ENCODE results near the gene PGAM2.

The PGAM2 gene

DNA sequence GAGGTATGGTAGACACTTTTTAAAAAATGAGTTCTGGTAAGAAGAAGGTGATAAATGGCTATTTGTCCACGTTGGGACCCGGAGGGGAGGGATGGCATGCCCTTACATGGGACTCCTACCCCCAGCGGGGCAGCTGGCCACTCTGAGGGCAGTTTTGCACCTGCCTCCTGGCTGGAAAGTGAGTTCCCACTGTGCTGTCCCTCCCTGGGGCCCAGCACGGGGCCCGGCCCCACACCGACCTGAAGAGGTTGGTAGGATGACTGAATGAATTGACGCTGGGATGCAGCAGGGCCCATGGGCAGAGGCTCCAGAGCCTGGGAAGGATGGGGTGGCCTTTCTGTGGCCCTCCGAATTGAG is 38.2 kb upstream of the PGAM2 start:
- DNase-seq, result no peak

DNA sequence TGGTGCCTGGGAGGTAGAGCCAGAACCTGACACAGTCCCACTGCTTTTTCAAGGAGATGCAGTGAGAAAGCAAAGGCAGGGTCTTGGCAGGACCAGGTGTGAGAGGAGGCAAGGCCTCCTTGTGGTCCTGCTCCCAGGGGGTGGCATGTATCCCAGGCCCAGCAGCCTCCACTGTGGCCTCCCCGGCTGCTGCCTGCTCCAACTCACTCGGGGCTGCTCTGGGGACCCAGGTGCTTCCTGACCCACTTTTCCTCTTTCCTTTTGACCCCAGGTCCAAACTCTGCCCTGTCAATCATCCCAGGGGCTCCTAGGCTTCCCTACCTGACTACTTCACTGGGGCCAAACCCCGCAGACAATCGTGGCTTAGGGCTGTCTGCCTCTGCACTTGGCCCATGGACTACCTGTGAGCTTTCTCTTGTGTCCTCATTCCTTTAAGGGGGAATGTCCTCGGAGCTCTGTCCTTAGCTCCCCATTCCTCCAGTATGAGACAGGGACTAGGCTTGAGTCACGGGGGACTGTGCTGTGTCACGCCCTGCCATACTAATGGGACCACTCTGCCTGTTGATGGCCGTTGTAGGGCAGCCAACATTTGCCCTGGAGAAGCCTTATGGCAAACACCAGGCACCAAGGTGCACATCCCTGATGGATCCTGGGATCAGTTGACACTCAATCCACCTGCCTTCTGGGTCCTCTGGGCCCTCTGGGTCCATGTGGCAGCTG is 37.6 kb upstream of the PGAM2 start:
- DNase-seq, result no peak

DNA sequence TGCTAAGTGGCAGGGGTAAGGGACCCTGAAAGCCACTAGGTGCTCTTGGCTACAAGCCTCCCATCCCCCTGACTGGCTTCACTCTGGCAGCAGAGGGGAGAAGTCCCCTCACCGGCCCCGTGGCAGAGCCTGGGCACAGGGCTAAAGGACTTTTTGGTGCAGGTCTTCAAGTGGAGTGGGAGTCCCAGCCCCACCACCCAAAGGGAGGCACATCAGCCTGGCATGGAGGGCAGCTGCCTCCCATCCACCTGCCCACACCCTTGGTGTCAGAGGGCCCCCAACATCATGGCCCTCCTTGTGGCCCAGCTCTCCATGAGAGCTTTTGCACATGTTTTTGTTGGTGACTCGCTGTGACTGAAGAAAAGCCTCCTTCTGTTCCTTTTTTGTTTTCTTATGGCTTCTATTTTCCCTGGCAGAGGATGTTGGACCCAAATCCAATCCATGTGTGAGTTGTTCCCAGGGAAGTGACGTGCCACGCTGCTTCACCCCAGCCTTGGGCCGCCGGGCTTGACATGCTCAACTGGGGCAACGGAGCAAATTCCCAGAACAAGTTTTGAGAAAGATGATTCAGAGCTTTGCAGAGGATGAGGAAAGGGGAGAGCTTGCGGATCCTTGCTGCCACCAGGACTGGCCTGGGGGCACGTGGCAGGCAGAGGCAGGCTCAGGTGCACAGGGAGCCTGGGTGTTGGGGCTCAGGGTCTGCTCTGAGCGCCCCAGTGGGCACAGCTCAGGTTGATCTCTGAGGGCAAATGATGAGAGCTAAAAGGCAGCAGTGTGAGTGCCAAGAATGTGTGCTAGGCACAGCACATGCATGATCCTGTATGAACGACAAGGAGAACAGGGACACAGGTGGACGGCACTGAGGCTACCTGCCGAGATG is 36.8 kb upstream of the PGAM2 start:
- no peak for DNase-seq

DNA sequence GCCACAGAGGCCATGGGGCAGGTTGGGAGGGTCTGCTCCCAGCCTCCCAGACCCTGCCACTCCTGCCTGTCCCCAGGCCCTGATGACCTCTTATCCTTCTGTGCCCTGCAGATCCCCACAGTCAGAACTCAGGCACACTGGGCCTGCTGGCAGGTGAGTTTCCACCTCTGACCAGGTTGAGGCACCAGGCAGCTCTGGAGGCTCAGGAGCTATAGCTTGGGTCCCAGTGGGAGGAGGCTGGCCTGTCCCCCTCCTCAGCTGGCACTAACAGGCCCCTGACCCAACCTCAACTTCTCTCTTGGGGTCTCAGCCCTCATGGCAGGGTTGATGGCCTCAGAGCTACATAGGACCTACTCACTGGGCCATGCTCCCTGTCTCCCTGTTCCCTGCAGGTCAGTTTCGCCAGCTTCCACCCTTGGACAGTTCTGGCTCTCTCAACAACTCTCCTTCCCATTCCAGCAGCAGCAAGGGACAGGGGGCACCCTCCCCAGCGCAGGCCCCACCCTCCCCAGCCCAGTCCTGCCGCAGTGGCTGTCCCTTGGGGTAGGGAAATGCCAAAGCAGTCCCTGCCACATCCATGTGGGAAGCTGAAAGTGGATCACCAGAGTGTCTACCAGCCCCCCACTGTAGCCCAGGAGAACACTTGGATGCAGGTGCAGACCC is 36.1 kb upstream of the PGAM2 start:
- no peak for DNase-seq

DNA sequence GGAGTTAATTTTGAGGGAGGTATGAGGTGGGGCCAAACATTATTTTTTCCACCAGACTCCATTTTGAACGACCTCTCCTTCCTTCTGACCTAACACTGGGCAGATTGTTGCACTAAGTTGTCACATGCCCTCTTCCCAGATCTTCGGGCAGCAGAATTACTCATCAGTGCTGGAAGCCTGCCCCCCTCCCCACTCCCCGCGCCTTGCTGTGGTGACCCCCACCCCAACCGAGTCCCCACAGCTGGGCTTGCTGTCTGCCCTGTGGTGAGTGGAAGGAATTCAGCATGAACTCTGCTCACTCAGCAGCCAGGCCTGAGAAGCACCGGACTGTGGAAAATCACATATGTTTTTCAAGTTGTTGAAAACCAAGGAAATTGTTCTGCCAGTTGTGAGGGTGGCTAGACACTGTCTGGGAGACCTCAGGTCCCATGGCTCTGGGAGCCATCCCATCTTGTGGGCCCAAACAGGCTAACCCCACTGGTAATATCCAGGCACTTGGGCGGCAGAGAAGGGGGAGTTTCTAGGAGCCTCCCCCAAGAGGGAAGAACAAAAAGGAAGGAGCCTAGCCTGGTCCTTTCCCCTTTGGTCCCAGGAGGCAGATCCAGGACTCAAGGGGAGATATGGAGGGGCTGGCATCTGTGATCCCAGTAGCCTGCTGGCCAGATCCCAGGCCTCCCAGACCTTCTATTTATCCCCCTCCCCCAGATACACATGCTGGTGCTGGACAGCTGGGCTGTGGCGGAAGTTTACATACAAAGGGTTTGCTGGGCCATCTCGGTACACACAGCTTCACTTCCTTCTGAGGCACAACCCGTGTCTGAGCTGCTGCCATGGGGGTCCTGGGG is 35.3 kb upstream of the PGAM2 start:
- DNase-seq, result no peak

DNA sequence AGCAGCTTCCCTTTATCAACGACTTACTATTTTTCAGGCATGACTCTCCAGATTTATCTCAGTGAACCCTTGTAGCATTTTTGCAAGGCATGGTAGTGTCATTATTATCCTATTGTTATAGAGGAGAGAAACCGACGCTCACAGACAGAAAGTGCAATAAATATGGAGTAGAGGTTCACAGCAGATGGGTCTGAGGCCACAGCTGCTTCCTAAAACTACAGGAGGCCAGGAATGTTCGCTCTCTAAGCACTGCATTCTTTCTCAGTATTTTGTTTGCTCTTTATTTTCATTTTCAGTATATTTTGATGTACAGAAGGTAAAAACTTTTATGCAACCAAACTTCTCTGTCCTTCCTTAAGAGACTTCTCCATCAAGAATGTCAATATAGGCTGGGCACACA is 34.3 kb upstream of the PGAM2 start:
- no peak for DNase-seq

DNA sequence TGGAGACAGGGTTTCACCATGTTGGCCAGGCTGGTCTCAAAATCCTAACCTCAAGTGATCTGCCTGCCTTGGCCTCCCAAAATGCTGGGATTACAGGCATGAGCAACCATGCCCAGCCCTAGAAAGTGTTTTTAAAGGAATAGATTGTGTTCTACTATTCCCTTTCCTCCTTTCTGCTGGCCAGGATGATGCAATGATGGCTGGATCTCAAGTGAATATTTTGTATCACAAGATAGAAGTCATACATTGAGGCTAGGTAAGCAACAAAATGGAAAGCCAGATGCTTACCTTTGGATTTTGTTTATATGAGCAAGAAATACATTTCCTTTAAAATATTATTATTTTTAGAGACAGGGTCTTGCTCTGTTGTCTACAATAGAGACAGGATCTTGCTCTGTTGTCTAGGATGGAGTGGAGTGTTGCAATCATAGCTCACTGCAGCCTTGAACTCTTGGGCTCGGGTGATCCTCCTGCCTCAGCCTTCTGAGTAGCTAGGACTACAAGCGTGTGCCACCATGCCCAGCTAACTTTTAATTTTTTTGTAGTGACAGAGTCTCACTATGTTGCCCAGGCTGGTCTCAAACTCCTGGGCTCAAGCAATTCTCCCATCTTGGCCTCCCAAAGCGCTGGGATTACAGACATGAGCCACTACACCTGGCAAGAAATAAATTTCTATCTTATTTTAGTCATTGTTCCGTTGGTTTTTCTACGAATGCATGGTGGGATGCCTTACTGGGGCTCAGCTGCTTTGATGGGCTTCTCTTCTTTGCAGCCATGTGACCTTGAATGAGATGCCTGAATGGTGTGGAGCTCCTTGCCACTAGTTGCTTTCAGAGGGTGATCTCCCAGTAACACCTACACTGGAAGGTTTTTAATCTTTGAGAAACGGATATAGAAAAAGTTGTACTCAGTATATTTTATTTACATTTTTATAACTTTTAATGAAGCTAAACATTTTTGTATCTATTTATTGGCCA is 33.0 kb upstream of the PGAM2 start:
- DNase-seq, result no peak

DNA sequence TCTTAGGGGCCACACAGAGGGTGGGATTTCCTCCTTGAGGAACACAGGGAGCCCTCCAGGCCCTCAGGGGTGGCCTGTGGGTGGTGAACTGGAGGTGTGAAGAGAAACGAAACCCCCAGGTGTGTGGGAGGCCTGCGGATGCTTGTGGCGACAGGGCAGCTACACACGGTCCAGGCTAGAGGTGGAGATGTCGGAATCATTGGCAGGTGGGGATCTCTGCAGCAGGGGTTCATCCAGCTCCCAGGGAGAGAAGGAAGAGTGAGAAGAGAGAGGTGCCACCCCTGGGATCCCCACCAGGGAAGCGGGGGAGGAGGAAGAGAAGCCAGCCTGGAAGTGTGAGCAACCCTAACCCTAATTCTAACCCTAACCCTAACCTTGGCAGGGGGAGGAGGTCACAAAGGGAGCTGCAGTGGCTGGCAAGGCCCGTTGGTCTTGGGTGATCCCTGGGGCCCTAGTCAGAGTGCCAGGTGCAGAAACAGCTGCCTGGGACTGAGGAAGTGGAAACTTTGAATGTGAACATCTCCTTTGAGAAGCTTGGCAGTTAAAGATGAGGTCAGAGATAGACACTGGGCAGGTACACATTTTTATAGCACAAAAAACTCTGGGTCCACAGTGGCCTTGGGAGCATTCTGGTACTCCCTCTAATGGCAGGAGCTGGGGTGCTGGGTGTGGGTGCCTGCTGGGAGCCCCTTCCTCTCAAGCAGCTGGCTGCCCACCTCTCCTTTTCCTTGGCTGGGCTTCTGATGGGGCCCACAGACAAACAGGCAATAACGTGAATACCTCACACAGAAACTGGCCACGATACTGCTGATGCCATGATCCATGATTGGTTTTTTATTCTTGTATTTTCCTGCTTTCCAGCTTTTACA is 31.9 kb upstream of the PGAM2 start:
- DNase-seq, result no peak

DNA sequence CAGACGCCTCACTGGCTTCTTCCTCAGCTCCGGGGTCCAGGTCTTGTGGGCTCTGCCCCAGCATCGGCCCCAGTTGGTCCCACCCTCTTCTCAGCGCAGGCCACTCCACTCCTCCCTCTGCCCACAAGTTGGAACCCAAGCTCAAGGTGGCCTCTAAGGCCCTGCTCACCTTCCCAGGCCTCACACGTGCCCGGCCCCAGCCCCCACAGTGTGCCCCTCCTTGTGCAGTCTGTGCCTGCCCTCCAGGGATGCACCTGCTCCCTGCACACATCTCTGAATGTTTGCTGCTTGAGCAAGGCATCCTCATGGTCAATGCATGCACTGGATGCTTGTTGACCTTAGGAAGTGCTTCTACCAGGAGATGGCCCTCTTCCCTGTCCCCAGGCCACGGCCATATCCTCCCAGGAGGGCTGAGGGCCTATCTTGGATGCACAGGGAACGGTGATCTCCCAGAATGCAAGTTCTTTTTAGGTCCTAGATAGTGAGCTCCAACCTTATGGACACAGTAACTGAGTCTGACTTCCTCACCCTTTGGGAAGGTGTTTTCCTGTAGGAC is 31.0 kb upstream of the PGAM2 start:
- no peak for DNase-seq

DNA sequence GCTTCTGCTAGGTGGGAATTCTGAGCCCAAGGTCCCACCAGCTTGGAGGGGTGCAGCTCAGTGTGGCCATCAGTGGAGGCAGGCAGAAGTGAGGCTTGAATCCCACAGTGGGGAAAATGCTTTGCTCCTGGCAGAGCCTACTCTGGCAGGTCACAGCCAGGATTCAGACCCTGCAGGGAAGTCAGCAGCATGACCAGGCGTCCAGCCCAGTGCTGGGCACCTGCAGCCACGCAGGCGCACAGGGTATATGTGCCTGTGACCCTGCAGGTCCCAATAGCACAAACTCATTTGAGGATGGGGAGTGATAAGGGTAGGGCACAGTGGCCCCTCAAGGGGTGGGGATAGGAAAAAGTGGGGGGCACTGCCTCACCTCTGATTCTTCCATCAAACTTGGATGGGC is 30.4 kb upstream of the PGAM2 start:
- no peak for DNase-seq

DNA sequence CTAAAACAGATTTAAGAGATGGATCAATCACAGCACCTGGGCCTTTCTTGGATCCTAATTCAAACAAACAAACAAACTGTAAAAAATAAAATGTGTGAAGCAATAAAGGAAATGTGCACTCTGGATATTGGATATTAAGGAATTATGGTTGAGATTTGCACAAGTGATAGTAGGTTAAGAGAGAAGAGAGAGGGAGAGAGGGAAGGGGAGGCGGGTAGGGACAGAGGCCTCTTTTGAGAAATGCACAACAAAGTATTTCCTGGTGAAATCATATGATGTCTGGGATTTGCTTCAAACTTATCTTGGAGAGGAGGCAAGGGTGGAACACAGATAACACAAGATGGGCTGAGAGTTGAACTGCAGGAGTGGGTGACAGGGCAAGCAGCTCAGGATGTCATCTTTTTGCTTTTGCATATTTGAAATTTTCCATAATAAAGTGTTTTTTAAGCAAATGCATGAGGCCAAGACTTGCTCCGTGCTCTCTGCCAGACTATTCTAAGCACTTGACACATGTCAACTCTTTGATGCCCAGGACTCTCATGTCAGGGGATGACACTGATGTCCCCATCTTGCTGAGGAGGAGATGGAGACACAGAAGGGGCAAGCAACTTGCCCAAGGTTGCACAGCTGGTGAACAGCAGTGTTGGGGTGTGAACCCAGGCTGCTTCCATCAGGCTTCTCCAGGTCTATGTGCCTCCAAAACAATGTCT is 29.7 kb upstream of the PGAM2 start:
- DNase-seq, result no peak

DNA sequence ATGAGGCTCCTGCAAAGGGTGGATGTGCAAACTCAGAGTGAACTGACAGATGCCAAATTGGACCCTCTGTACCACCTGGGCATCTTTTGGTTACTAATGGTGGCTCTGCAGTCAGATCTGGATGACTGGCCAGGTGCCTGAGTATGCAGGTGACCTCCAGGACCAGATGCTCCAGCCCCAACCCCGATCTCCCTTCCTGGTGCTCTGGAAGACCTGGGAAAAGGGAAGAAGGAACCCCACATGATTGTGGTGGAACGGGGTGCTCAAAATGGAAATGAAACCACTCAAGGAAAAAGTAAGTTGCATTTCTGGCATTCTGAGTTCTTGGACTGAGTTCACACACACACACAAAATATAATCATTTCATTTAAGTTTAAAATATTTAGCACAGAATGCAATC is 29.0 kb upstream of the PGAM2 start:
- no peak for DNase-seq

DNA sequence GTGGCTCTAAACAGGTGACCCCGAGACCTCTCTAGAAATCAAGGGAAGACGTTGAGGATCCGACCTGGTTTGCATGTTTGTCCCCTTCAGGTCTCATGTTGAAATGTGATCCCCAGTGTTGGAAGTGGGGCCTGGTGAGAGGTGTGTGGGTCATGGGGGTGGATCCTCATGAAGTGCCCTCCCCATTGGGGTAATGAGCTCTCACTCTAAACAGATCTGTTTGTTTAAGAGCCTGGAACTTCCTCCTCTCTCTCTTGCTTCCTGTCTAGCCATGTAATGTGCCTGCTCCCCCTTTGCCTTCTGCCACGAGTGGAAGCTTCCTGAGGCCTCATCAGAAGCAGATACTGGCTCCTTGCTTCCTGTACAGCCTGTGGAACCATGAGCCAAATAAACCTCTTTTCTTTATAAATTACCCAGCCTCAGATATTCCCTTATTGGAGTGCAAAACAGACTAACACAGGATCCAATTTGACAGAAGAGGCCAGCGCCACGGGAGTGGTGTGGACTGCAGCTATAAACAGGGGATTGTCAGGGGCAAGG is 27.8 kb upstream of the PGAM2 start:
- no peak for DNase-seq

DNA sequence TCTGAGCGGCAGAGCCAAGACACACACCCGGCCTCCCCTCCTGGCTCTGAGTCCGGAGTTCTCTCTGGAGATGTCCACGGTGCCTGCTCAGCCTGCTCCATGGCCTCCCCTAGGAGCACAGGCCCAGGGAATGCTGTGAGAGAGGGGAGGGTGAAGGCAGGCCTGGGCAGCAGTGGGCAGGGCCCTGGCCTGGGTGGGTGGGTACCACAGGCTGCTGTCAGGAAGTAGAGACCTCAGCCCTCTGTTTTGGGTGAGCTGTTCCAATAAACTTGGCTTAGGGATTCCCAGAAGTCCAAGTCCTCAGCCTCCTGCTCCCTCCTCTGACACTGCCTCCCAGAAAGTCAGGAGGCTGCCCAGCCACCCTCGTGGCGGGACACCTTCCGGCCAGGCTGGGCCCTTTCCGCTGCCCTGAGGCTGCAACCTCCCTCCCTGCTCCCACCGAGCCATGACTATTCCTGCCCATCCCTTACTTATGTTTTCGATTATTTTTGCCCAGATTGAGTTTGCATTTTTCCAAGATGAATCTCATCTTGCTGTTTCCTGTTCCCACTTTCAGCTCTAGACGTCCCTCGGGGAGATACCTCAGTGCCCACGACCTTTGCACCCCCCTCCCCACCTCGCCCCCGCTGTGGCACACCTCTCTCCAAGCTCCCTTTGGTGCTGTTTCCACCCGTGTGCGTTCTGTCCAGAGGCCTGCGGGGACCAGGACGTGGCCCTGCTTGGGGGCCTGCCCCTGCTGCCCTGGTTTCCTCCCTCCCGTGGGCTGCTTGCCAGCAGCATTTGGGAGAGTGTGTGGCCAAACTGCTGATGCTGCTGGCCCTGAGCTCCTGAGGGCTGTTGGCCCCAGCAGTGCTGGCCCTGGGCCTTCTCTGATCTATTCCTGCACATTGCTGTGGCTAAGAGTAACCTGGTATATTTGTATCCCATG is 22.8 kb upstream of the PGAM2 start:
- DNase-seq, result no peak

DNA sequence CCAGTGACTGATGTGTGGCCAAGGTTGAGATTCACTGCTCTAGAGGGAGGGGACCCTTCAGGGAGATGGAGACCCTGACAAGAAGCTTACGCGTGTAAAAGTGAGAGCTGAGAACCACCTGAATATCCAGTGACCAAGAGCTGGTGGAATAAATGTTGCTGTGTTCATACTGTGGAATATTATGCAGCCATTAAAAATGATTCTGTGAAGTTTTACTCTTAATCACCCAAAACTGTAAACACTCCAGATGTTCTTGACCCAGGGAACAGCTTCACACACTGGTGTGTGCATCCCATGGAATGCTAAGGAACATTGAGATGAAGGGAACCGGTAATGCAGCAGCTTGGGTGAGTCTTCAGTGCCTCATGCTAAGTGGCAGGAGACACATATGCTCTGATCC is 21.3 kb upstream of the PGAM2 start:
- DNase-seq, result no peak

DNA sequence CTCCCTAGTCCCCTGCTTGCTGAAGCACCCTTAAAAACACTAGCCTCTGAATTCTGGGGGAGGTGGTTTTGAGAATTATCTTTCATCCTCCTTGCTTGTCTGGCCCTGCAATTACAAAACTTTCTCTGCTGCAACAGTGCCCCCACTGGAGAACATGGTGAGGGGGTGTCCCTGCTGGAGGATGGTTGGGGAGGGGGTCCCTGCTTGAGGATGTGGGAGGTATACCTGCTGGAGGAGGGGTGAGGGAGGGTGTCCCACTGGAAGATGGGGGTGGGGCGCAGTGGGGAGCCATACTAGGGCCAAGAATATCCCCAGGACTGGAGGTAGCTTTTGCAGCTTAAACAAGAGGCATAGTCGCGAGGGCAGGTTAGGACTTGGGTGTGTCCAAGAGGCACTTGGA is 20.2 kb upstream of the PGAM2 start:
- no peak for DNase-seq

DNA sequence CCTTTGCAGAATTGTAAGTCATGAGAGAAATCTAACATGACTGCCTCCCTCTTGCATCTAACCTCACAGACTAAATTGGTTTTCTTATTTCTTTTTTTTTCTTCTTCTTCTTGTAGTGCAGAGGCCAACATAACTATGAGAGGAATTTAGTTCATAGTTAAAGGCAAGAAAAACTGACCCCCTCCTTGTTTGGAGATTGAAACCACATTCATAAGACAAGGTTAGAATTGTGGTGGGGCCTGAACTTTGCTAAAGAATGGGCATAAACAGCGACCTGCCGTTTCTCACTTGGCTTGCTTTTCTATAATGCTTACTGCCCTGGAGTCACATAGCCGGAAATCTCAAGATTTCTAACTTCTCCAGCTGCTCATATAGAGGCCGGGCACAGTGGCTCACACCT is 19.3 kb upstream of the PGAM2 start:
- no peak for DNase-seq

DNA sequence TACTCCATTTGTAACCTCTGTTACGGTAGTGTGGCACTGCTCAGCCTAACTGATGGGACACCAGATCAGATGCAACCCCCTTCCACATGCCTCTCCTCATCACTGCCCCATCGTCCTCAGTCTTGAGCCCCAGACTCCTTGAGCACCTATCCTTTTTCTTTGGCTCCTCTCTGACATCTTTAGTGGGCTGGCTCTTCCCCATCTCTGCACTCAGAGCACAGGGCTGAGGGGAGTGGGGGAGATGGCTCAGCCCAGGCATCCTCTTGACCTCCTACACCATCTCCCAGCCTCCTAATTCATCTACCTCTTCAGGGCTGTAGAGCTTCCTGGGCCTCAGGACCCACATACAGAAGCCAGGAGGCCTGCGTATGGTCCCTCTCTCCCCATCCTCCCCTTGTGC is 18.4 kb upstream of the PGAM2 start:
- no peak for DNase-seq
